HG02870 (cell line): ENCODE measurements around the gene LRRK2.
"Not testable (repeated sequence)": the region's sequence is repeated elsewhere in the genome, so short reads cannot be mapped to it uniquely, and the experiment has no call there.

ENCODE experiments used
- ATAC-seq: cut with Tn5 transposase; IDR thresholded peaks from one replicate; pipeline ENCODE4 v1.9.1; 2021; ENCODE audit warnings: mild to moderate bottlenecking, moderate library complexity; ENCODE audit not compliant: unreplicated experiment

LRRK2 gene

DNA sequence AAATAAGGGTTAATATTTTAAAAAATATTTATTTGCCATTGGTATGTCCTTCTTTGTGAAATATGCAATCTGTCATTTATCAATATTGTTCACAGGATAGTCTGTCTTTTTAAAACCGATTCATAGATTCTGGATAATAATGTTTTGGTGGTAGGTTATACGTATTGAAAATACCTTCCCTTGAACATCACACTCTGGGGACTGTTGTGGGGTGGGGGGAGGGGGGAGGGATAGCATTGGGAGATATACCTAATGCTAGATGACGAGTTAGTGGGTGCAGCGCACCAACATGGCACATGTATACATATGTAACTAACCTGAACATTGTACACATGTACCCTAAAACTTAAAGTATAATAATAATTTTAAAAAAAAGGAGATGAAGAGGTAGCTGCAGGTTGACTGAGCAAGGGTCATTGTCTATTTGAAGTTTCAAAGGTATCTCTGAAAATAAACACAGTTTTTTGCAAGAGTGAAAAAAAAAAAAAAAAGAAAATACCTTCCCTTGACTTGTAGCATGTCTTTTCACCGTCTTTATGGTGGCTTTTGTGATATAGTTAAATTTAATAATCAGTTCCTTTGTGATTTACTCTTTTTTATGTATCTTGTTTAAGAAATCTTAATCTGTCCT lies 19.8 kb downstream of the LRRK2 start:
- ATAC-seq: not testable (repeated sequence)

DNA sequence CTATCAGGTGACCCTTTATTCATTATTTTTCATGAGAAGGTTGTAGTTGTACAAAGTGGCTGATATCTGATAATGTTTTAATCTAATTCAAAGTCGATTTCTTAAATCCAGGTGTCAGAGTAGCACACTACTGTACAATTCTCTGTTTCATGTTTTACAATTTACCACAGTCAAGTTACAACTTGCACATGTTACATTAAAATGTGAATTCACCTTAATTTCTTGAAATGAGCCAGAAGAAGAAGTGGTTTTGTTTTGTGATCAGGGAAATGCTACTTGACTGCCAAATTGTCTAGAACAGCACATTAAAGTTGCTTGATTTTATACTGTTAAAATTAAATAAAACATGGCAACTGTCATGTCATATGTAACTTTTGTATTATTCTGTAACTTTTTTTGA lies 23.2 kb downstream of the LRRK2 start:
- no peak for ATAC-seq

DNA sequence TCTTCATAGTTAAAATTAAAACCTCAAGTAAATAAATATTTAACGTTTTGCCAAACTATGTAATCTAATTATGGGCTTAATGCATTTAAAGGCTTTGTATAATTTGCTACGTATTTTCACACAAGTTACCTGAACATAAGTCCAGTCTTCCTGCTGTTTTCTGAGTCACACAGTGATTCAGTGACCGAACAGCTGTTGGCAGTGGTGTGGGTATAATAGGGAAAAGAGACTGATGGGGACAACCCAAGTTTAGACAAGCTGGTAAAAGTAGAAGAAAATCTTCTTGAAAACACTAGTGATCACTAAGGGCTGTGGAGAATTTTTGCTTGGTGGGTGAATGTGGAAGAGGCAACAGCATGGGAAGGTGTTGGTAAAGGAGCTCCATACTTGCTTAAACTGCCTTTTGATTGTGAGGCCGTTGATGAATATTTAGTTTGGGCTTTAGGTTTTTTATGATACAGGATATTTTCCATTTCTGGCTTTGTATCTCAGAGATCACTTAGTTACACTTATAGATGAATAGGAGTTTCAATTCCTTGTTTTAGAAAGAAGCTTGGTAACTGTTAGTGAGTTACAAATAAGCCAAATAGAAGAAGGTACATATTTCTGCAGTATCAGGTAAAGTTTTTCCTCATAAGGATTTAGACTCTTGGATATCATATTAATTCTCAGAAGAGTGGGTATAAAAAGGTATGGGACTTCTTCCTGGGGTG lies 23.9 kb downstream of the LRRK2 start:
- no peak for ATAC-seq

DNA sequence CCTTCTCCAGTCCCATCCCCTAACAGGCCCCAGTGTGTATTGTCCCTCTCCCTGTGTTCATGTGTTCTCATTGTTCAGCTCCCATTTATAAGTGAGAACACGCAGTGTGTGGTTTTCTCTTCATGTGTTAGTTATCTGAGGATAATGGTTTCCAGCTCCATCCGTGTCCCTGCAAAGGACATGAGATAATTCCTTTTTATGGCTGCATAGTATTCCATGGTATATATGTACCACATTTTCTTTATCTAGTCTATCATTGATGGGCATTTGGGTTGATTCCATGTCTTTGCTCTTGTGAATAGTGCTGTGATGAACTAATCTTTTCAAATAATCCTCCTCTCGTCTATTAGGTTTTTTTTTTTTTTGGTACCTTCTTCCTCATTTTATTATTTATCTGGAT lies 25.9 kb downstream of the LRRK2 start:
- ATAC-seq: not testable (repeated sequence)

DNA sequence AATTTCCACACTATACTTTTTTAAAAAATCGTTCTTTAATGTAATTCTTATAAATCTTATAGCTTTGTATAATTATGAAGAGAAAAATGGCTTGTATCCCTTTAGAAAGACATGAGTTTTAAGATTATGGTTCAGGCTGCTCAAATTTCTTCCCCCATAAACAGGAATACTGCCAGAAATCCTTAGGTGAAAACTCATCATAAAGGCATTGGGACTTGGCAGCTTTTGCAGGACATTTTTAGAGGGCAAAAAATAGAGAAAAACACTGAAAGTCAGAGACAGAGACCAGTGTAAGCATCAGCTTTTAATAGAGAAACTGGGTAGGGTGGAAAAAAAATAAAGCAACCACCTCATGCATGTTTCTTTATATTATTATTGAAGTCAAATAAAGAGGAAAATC lies 29.1 kb downstream of the LRRK2 start:
- ATAC-seq: no peak

DNA sequence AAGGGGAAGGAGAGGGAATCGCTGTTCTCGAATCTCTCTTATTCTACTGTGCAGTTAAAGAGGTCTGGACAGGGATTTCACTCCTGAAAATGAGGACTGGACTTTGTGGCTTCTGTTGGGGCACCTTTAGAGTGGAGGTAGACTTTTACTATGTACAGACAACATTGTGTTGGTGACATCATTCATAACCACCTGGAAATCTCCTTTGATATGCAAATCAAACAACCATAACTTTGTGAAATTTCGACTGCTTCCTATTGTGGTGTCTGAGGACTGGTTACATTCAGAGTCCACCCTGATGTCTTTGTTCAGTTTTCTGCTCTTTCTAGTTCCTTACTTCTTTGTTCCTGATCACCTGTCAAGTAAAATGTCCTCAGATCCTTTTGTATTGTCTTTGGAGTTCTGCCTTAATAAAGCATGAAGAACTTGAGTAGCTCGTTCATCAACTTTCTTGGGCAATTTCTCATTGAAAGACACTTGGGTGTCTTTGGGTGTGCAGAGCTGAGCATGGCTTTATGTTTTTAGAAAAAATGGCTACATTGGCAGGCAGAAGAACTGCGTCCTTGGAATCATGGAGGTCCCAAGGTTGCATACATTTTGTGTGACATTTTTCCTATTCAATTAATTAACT lies 29.8 kb downstream of the LRRK2 start:
- no peak for ATAC-seq

DNA sequence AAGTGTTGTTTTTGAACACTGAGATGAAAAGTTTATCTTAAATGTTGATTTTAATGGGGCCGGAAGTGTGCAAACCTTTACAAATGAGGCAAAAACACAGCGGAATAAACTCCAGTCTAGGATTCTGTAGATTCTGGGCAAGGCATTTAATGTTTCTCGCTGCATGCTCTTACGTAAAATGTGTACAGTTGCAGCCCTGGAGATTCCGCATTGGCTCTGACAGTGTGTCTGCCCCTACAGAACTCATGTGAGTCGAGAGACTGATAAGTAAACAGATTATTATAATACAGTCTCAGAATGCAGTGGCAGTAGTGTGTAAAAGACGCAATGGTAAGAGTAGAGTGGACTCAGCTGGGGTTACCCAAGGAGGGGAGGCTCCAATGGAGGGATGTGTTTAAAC lies 33.6 kb downstream of the LRRK2 start:
- ATAC-seq: no peak

DNA sequence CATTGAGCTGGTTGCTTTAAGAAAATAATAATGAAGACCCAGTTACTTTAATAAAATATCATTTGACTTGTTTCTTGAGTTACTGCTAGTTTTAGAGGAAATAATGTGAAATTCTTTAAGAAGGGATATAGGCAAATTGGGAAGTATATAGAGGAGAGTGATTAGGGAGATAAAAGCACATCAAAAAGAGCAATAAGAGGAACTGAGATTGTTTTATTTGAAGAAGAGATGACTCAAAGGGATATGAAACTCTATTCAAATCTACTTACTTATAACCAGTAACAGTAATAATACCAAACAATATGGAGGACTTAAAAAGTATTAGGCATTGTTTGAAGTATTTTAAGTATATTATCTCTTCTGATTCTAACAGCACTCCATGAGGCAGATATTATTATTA lies 37.1 kb downstream of the LRRK2 start:
- peak; percentile 60 for ATAC-seq

DNA sequence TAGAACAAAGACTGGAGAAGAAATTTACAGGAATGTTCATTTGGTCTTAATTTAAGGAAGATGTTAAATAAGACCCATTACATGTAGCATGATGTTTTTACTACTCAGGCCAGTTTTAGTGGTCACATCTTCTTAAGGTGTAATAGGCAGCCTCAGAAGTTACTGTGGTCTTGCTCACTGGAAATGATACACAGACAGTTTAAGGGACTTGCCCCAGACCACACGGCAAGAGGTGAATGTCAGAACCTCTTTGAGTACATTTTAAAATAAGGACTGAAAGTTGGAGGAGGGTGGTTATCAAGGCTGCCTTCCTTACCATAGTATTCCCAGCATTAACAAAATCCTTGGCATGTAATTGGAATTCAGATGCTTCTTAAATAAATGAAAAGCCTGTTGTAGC lies 37.9 kb downstream of the LRRK2 start:
- ATAC-seq: peak; percentile 92

DNA sequence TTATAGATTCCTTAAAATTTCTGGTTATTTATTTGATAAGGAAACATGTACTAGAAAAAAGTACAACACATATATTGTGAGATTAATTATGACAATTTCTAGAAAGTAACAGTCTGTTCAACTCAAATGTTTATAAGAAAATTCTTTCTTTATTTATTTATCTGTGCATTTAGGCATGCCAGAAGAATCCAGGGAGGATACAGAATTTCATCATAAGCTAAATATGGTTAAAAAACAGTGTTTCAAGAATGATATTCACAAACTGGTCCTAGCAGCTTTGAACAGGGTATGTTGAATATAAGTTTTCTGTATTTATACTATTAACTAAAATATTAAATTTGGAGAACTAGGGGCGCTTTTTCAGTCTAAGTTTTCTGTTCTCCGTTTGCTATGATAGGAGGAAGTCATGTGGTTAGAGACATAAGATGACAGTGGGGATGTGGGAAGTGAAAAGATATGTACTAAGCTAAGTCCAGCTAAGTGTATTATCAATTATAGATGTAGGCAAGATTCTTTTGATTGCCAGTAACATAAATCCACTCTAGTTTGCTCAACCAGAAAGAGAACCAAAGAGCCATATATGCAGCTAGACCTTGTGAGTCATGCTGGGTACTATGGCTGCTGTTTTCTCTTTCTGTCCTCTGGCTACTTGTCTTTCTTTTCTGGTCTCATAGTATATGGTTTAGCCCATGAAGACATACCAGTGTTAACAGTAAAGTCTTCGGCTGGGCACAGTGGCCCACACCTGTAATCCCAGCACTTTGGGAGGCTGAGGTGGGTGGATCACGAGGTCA lies 39.0 kb downstream of the LRRK2 start:
- ATAC-seq: no peak

DNA sequence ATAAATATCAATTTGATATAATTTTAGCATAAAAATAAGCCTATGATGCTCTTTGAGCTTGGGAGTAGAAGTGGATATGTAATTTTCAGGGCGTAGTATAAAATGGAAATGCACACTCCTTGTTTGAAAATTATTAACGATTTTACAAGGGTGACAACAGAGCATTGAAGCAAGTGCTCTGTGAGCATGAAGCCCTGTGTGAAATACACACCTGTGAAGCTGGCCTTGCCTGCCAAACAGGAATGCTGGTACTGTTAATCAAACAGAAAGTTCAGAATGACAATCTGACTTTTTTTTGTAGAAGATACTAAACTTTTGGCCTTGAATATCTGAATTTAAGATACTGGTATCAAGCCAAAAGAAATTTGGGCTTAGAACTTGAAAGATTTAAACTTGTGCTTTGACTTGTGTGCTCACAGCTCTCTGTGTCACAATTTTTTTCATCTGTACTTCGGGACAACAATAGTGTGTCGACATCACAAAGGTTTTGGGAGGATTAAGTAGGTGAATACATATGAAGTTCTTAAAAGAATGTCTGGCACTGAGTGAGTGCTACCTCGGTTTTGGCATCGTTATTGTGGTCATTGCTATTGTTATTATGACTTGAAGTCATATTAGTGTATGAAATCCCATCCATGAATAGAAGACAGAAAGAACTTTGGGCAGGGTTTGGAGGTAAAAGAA lies 47.3 kb downstream of the LRRK2 start:
- ATAC-seq: no peak

DNA sequence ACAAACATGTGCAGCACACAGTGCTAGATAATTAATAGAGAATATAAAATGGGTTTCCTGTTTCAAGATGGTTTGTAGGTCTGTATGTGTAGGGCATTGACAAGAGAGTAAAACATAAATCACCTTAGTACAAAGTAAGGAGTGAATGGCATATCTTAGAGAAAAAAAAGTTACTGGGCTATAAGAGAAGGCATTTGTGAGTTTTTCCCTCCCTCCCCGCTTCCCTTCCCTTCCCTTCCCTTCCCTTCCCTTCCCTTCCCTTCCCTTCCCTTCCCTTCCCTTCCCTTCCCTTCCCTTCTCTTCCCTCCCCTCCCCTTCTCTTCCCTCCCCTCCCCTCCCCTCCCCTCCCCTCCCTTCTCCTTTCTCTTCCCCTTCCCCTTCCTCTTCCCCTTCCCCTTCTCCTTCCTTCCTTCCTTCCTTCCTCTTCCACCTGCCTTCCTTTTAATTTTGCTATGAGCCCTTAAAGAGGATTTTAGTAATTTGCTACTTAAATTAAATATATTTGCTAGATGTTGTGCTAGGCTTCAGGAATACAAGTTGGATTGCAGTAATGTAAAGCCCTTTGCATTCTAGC lies 57.1 kb downstream of the LRRK2 start:
- no peak for ATAC-seq

DNA sequence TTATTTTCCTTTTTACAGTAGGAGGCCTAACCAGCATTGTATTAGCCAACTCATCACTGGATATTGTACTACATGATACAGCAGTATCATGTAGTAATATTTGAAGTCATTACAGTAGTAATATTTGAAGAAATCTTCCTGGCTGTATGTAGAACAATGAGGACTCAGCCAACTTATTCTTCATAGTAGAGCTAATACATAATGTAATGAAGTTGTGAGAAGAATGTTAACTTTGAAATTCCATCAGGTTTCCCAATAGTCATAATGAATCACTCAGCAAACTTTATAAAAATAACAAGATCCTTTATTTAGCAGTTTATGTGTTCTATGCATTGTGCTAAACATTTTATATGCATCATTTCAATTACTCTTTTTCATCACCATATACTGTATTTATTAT lies 61.8 kb downstream of the LRRK2 start:
- ATAC-seq: no peak

DNA sequence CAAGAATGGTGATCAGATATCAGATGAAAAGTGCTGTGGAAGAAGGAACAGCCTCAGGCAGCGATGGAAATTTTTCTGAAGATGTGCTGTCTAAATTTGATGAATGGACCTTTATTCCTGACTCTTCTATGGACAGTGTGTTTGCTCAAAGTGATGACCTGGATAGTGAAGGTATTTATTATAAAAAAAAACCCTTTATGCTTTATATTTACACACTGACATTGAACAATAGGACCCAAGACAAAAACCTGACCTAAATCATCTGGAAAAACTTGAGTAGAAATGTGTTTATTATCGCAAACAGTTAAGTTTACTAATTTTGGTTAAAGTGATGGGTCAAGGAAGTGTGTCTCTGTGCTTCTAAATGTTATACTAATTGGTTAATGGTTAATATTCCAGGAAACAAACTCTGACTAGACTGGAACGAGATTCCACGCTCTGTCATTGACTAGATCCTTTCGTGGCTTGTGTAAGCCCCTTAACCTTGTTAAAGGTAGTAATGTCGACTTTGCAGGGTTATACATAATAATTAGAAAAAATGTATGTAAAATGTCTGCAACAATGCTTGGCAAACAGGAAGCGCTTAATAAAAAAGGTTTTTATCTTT lies 62.7 kb downstream of the LRRK2 start:
- no peak for ATAC-seq

DNA sequence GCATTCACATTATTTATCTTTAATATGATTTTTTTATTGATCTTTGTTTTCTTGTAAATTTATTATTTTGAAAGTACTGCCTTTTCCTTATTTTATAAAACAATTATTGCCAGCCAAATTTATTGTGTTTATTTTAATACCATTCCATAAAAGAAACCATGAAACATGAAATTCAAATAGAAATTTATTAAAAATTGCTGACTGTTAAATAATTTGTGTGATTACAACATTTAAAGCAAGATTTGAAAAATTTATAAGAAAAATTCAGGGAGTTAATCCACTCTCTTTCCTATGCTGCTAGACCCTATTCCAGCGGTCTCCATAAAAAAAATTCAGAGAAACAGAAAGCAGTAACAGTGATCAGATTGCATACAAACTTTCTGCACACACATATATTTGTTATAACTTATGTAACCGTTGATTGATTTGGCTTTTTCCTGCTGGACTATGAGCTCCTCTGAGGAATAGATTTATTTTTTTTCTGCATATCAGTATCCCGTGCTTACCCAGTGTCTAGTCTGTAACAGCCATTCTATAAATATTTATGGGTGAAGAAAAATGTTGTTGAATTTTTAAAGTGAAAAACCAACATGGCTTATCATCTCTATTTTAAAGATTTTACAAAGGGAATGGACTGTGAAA lies 68.1 kb downstream of the LRRK2 start:
- no peak for ATAC-seq

DNA sequence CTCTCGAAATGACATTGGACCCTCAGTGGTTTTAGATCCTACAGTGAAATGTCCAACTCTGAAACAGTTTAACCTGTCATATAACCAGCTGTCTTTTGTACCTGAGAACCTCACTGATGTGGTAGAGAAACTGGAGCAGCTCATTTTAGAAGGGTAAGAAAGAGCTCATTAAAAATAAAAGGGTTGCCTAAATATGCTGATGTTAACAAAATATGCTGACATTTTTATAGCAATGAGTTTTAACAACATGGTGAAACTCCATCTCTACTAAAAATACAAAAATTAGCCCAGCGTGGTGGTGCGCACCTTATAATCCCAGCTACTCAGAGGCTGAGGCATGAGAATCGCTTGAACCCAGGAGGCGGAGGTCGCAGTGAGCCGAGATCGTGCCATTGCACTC lies 73.5 kb downstream of the LRRK2 start:
- no peak for ATAC-seq

DNA sequence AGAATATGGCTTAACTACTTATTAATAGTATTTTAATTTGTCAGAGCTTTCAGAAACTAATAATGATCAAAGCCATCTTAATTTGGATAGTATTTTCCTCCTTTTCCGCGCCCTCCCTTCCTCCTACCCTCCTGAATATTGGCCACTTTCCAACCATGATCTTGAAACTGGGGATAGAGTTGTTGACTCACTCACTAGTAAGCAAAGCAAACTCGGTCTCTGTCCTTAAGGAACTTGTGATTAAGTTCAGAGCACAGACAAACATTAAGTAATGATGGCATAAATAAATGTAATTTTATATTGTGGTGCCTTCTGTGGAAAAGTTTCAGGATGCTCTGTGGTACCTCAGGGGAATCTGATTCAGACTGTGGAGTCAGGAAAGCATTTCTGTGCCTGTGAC lies 75.7 kb downstream of the LRRK2 start:
- ATAC-seq: no peak

DNA sequence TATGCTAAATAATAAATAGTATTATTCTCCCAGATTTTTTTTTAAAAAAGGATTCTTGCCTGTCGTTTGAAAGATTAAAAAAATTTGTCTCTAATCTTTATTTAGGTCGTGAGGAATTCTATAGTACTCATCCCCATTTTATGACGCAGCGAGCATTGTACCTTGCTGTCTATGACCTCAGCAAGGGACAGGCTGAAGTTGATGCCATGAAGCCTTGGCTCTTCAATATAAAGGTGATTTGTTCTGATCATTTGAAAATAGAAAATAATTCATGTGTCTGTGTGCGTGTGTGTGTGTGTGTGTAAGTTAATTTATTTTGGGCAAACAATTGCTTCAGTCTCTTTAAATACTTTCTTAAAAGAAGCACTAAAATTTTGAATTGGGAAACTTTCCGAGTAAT lies 84.2 kb downstream of the LRRK2 start:
- no peak for ATAC-seq

DNA sequence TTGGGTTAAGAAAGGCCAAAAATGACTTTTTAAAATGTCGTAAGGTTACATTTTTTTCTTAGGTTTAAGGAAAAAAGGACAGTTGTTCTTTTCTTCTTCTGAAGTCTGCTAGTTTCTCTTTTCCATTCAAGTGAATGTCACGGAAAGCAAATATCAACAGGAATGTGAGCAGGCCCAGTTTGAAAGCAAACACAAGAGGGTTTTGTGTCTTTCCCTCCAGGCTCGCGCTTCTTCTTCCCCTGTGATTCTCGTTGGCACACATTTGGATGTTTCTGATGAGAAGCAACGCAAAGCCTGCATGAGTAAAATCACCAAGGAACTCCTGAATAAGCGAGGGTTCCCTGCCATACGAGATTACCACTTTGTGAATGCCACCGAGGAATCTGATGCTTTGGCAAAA lies 85.4 kb downstream of the LRRK2 start:
- no peak for ATAC-seq

DNA sequence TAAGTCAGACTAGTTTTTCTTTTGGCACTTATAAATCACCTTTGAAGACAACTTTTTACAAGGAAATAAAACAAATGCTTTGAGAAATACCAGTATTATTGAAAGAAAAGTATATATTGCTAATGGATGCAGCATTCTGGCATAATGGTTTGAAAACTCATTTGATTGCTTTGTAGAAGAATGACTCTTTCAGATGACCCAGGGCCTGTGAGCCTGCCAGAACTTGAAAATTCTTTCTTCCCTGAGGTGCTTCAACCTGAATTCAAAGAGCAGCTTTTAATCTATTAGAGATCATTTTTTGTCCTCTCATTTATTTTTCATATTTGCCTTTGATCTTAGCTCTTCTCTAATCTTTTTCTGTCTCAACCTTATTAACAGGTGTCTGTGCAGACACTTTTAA lies 87.4 kb downstream of the LRRK2 start:
- ATAC-seq: no peak
